ENCODE results near the gene CDK19. TPM values are rescaled to one million over a fixed set of nuclear protein-coding genes. Genes with fewer than 3 reads are reported as not detected.

Gene CDK19
- total RNA-seq, 4 donors from 2014 or later: 10.8 to 13.2 (median 12.1) TPM

GRCh38 chr6:110681543-110682459, 133.5 kb downstream of the CDK19 start:
- TF ChIP-seq POLR2A (IDR thresholded peaks at IDR 0.05) (no peak), CTCF (IDR thresholded peaks at IDR 0.05) (no peak)
- no peak overlapping the region for H3K27ac ChIP-seq
- intact Hi-C loops (cut with DNase I): loop anchor here (5.0 to 10.0 kb wide), 2 partner anchors 157 to 266 kb away; no protein-coding TSS in a partner anchor
- DNase-seq: no peak
- H3K36me3 ChIP-seq: no peaks in the 10 kb centered on the region
- H3K4me1 ChIP-seq: peaks cover 0 to 13% (median 0%) of the 10 kb centered on the region in 3 donors
- no peaks in the 10 kb centered on the region for H3K9me3 ChIP-seq
- 32 to 39% methylated on average over 4 of the region's 4 CpGs for WGBS, 2 donors
- H3K4me3 ChIP-seq: no peak overlapping the region
- H3K27me3 ChIP-seq: no peaks in the 10 kb centered on the region

GRCh38 chr6:110676396-110676795, 138.9 kb downstream of the CDK19 start:
- H3K27ac ChIP-seq: no peak overlapping the region
- no peak for DNase-seq
- no peak overlapping the region for H3K4me3 ChIP-seq
- H3K27me3 ChIP-seq: no peaks in the 10 kb centered on the region
- H3K9me3 ChIP-seq: no peaks in the 10 kb centered on the region
- no peaks in the 10 kb centered on the region for H3K4me1 ChIP-seq
- intact Hi-C loops (cut with DNase I): no loop called here
- no peaks in the 10 kb centered on the region for H3K36me3 ChIP-seq
- TF ChIP-seq CTCF (IDR thresholded peaks at IDR 0.05) (no peak), POLR2A (IDR thresholded peaks at IDR 0.05) (no peak)

GRCh38 chr6:110674096-110674495, 141.2 kb downstream of the CDK19 start:
- no peaks in the 10 kb centered on the region for H3K4me1 ChIP-seq
- WGBS, 2 donors: 44 to 56% methylated on average over 1 of the region's 1 CpG

GRCh38 chr6:110672122-110672521, 143.1 kb downstream of the CDK19 start:
- Histone ChIP-seq H3K27ac (no peak overlapping the region), H3K4me3 (no peak overlapping the region), H3K36me3 (peaks cover 0 to 14% (median 0%) of the 10 kb centered on the region in 3 donors), H3K27me3 (no peaks in the 10 kb centered on the region), H3K9me3 (no peaks in the 10 kb centered on the region), H3K4me1 (no peaks in the 10 kb centered on the region)
- 94 to 100% methylated on average over 2 of the region's 2 CpGs for WGBS, 2 donors
- TF ChIP-seq POLR2A (IDR thresholded peaks at IDR 0.05): no peak
- no peak for TF ChIP-seq CTCF (IDR thresholded peaks at IDR 0.05)
- intact Hi-C loops (cut with DNase I): no loop called here
- DNase-seq: no peak

More at GRCh38 chr6:110674096-110674495, 141.2 kb downstream of the CDK19 start:
- H3K4me3 ChIP-seq: no peak overlapping the region
- TF ChIP-seq POLR2A (IDR thresholded peaks at IDR 0.05) (no peak), CTCF (IDR thresholded peaks at IDR 0.05) (no peak)
- no peaks in the 10 kb centered on the region for H3K27me3 ChIP-seq
- no peak for DNase-seq
- H3K27ac ChIP-seq: no peak overlapping the region
- H3K9me3 ChIP-seq: no peaks in the 10 kb centered on the region
- intact Hi-C loops (cut with DNase I): no loop called here
- H3K36me3 ChIP-seq: peaks cover 0 to 13% (median 0%) of the 10 kb centered on the region in 3 donors

- intact Hi-C loops (cut with DNase I): no loop called here
Measured at GRCh38 chr6:110671447-110671846, 143.8 kb downstream of the CDK19 start.

More at GRCh38 chr6:110671447-110671846, 143.8 kb downstream of the CDK19 start:
- TF ChIP-seq POLR2A (IDR thresholded peaks at IDR 0.05): no peak
- H3K27ac ChIP-seq: no peak overlapping the region
- H3K9me3 ChIP-seq: no peaks in the 10 kb centered on the region
- H3K27me3 ChIP-seq: no peaks in the 10 kb centered on the region
- no peak for DNase-seq
- H3K4me3 ChIP-seq: no peak overlapping the region
- no peaks in the 10 kb centered on the region for H3K4me1 ChIP-seq
- H3K36me3 ChIP-seq: peaks cover 0 to 14% (median 0%) of the 10 kb centered on the region in 3 donors
